T-helper 1 cell treated with Interleukin-12 subunit alpha and Interleukin-12 subunit beta and Interleukin-4 antibody, amounts not matched to agents 30 μg/mL and 1 μg/mL, for 36 hours (primary cell): Measurements from ENCODE around the gene FKRP.
A peak's percentile ranks its signal among the peaks of the same experiment; 100 is the strongest.
"Not testable (repeated sequence)": the region's sequence is repeated elsewhere in the genome, so short reads cannot be mapped to it uniquely, and the experiment has no call there.

ENCODE experiments used
- H3K27ac Mint-ChIP-seq: one replicate; pipeline ENCODE4 v1.8.0; 2021; ENCODE audit warnings: mild to moderate bottlenecking, mixed read lengths
- H3K27me3 Mint-ChIP-seq: one replicate; pipeline ENCODE4 v1.8.0; 2021; ENCODE audit warnings: low read depth, mixed read lengths
- H3K36me3 Mint-ChIP-seq: one replicate; pipeline ENCODE4 v1.8.0; 2021; ENCODE audit warnings: low read depth, mixed read lengths
- H3K4me1 Mint-ChIP-seq: one replicate; pipeline ENCODE4 v1.8.0; 2021; ENCODE audit warnings: low read depth, mixed read lengths
- H3K4me3 Mint-ChIP-seq: one replicate; pipeline ENCODE4 v1.8.0; 2021; ENCODE audit warnings: mild to moderate bottlenecking, moderate library complexity, mixed read lengths
- H3K9me3 Mint-ChIP-seq: one replicate; pipeline ENCODE4 v1.8.0; 2021; ENCODE audit warnings: mixed read lengths

Gene FKRP

GRCh38 chr19:46755077-46755852 lies 9.4 kb downstream of the FKRP start:
- Mint-ChIP-seq H3K27me3 (no peaks in the 10 kb centered on the region), H3K9me3 (no peaks in the 10 kb centered on the region), H3K27ac (no peak overlapping the region), H3K4me1 (peaks cover 7% of the 10 kb centered on the region), H3K4me3 (no peak overlapping the region), H3K36me3 (no peaks in the 10 kb centered on the region)

- Mint-ChIP-seq H3K36me3 (no peaks in the 10 kb centered on the region), H3K27me3 (no peaks in the 10 kb centered on the region), H3K4me1 (peaks cover 7% of the 10 kb centered on the region), H3K9me3 (no peaks in the 10 kb centered on the region), H3K4me3 (no peak overlapping the region), H3K27ac (no peak overlapping the region)
Observed at GRCh38 chr19:46755853-46756543, 10.1 kb downstream of the FKRP start.

GRCh38 chr19:46756544-46756888 lies 10.7 kb downstream of the FKRP start:
- Mint-ChIP-seq H3K9me3 (no peaks in the 10 kb centered on the region), H3K4me1 (peaks cover 7% of the 10 kb centered on the region), H3K4me3 (no peak overlapping the region), H3K27ac (no peak overlapping the region), H3K27me3 (no peaks in the 10 kb centered on the region), H3K36me3 (no peaks in the 10 kb centered on the region)

GRCh38 chr19:46759206-46759605 lies 13.3 kb downstream of the FKRP start:
- Mint-ChIP-seq H3K27me3 (no peaks in the 10 kb centered on the region), H3K36me3 (no peaks in the 10 kb centered on the region), H3K4me3 (no peak overlapping the region), H3K4me1 (no peaks in the 10 kb centered on the region), H3K27ac (no peak overlapping the region), H3K9me3 (no peaks in the 10 kb centered on the region)

GRCh38 chr19:46759817-46760333 lies 14.0 kb downstream of the FKRP start:
- Mint-ChIP-seq H3K4me1 (no peaks in the 10 kb centered on the region), H3K9me3 (no peaks in the 10 kb centered on the region), H3K4me3 (no peak overlapping the region), H3K27ac (no peak overlapping the region), H3K27me3 (no peaks in the 10 kb centered on the region), H3K36me3 (no peaks in the 10 kb centered on the region)

GRCh38 chr19:46760363-46760762 lies 14.5 kb downstream of the FKRP start:
- H3K4me3 Mint-ChIP-seq = no peak overlapping the region
- H3K9me3 Mint-ChIP-seq = no peaks in the 10 kb centered on the region
- no peaks in the 10 kb centered on the region for H3K36me3 Mint-ChIP-seq
- H3K27ac Mint-ChIP-seq = no peak overlapping the region
- no peaks in the 10 kb centered on the region for H3K27me3 Mint-ChIP-seq
- no peaks in the 10 kb centered on the region for H3K4me1 Mint-ChIP-seq

- not testable (repeated sequence) for H3K36me3 Mint-ChIP-seq, H3K27ac Mint-ChIP-seq, H3K4me1 Mint-ChIP-seq
Observed at GRCh38 chr19:46760897-46761296, 15.0 kb downstream of the FKRP start.

GRCh38 chr19:46761418-46761831 lies 15.6 kb downstream of the FKRP start:
- H3K36me3 Mint-ChIP-seq = no peaks in the 10 kb centered on the region
- H3K27me3 Mint-ChIP-seq = no peaks in the 10 kb centered on the region
- no peak overlapping the region for H3K4me3 Mint-ChIP-seq
- no peaks in the 10 kb centered on the region for H3K9me3 Mint-ChIP-seq
- H3K27ac Mint-ChIP-seq = no peak overlapping the region
- H3K4me1 Mint-ChIP-seq = no peaks in the 10 kb centered on the region

More at GRCh38 chr19:46760897-46761296, 15.0 kb downstream of the FKRP start:
- H3K27me3 Mint-ChIP-seq, H3K4me3 Mint-ChIP-seq, H3K9me3 Mint-ChIP-seq: not testable (repeated sequence)

- H3K9me3 Mint-ChIP-seq = no peaks in the 10 kb centered on the region
- no peak overlapping the region for H3K27ac Mint-ChIP-seq
- no peak overlapping the region for H3K4me3 Mint-ChIP-seq
- H3K27me3 Mint-ChIP-seq = no peaks in the 10 kb centered on the region
- H3K36me3 Mint-ChIP-seq = peaks cover 1% of the 10 kb centered on the region
- H3K4me1 Mint-ChIP-seq = peaks cover 2% of the 10 kb centered on the region
Observed at GRCh38 chr19:46762245-46762890, 16.5 kb downstream of the FKRP start.

- Mint-ChIP-seq H3K27ac (no peak overlapping the region), H3K4me1 (peaks cover 2% of the 10 kb centered on the region), H3K27me3 (no peaks in the 10 kb centered on the region), H3K4me3 (no peak overlapping the region), H3K36me3 (peaks cover 1% of the 10 kb centered on the region), H3K9me3 (no peaks in the 10 kb centered on the region)
Observed at GRCh38 chr19:46764817-46765291, 19.0 kb downstream of the FKRP start.

- Mint-ChIP-seq H3K27me3 (no peaks in the 10 kb centered on the region), H3K27ac (peak overlapping the region; percentile 43), H3K36me3 (peaks cover 1% of the 10 kb centered on the region), H3K4me3 (no peak overlapping the region), H3K9me3 (no peaks in the 10 kb centered on the region), H3K4me1 (peaks cover 2% of the 10 kb centered on the region)
Observed at GRCh38 chr19:46766569-46767317, 20.9 kb downstream of the FKRP start.

- not testable (repeated sequence) for H3K27ac Mint-ChIP-seq, H3K36me3 Mint-ChIP-seq, H3K4me3 Mint-ChIP-seq, H3K4me1 Mint-ChIP-seq, H3K9me3 Mint-ChIP-seq, H3K27me3 Mint-ChIP-seq
Observed at GRCh38 chr19:46768746-46769145, 22.9 kb downstream of the FKRP start.

GRCh38 chr19:46772170-46773017 lies 26.5 kb downstream of the FKRP start:
- Mint-ChIP-seq H3K9me3 (no peaks in the 10 kb centered on the region), H3K27ac (no peak overlapping the region), H3K4me3 (no peak overlapping the region), H3K27me3 (no peaks in the 10 kb centered on the region), H3K4me1 (no peaks in the 10 kb centered on the region), H3K36me3 (peaks cover 20% of the 10 kb centered on the region)
